NCI-H128 (cell line): ENCODE data around the gene NCR3LG1.
"Not testable (repeated sequence)": the region's sequence is repeated elsewhere in the genome, so short reads cannot be mapped to it uniquely, and the experiment has no call there.

Experiments
- DNase-seq: peaks from one replicate; lab custom pipeline; 2025; ENCODE audit not compliant: unreplicated experiment; lab: John Stamatoyannopoulos, UW

NCR3LG1 gene

DNA sequence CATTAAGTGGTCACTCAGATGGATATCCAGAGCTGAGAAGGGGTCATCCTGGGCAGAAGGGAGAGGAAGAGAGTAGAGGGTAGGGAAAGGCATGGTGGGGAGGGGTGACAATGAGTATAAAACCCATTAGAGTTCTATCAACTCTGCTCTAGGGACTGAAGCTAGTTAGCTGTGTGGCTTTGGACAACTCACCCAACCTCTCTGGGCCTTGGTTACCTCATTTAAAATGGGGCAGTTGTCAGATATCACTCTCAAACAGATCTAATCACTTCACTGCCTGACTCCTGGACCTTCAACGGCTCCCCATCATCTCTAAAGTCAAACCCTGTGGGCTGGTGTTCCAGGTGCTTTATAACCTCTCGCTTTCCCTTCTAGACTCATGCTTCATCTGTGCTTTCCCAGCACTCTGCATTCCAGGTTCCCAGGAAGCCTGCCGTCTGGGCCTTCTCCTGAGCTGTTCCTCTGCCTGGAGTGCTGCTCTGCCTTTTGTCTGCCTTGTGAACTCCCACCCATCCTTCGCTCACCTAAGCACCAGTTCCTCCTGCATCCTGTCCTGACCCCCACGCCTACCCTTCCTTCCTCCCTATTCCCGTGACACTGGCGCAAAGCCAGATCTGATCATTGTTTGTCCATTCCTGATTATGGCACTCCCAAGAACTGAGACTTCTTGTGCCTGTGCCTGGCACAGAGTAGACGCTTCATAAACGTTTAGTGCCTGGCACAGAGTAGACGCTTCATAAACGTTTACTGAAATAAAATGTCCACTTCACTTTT is 59.2 kb downstream of the NCR3LG1 start:
- no peak for DNase-seq

DNA sequence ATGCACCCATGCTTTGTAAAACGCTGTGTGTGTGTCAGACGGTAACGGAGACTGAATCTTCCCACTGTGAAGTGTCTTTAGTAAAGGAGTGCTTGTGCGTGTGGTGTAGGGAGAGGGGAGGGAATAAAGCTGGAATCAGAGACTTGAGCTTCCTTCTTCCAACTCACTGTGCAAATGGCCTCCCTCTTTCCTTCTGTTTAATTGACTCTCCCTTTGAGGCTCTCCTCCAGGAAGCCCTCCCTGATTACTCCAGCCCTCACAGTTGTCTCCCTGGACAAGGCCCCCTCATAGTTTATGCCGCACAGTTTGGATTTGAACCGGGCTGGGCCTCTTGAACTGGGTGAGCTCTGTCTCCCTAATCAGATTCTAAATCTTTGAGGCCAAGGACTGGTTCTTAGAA is 59.8 kb downstream of the NCR3LG1 start:
- DNase-seq = no peak

DNA sequence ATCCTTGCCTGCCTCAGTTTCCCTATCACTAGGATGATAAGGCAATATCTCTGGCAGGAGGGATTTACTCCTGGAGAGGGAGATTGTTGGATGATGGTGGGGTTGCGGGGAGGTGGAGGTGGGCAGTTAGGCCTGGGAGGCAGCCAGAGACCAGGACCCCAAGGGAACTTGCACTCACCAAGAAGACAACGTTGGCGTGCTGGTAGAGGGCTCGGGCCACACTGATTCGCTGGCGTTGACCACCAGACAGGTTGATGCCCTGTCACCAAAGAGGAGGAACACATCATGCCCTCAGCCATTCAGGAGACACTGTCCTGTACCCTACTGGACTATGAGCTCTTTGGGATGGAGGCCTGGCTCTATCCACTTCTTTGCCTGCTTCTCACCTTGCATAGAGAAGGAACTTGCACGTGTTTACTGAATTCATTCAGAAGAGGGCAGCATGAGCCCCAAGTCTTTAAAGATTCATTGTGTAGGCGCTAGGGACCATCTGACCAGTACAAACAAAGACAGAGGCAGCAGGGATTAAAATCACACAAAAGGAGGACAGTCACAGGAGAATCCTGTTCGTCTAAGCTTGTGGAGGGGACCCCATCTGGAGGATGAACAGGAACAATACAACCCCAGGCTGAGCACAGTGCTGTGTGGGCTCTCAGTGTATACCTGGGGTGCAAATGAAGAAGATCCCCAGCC is 61.0 kb downstream of the NCR3LG1 start:
- DNase-seq = no peak

GRCh38 chr11:17413414-17414316 is 62.1 kb downstream of the NCR3LG1 start:
- no peak for DNase-seq

- no peak for DNase-seq
Measured at GRCh38 chr11:17414317-17414737, 62.7 kb downstream of the NCR3LG1 start.

DNA sequence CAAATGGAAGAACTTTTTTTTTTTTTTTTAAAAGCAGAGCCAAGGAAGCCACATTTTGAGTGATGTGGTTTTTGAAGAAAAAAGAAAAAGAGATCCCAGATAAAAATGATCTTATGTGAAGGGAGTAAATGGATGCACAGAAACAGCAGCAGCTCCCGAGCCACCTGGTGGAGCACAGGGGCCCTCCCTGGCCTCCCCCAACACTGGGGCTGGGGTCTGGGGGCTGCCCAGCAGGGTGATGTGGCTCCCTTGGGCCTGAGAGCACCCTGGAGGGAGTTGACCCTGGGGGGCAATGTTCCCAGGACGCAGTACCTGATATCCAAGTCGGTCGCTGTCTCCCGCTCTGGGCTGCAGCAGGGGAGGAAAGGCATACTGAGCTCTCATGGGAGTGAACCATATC is 63.4 kb downstream of the NCR3LG1 start:
- no peak for DNase-seq

DNA sequence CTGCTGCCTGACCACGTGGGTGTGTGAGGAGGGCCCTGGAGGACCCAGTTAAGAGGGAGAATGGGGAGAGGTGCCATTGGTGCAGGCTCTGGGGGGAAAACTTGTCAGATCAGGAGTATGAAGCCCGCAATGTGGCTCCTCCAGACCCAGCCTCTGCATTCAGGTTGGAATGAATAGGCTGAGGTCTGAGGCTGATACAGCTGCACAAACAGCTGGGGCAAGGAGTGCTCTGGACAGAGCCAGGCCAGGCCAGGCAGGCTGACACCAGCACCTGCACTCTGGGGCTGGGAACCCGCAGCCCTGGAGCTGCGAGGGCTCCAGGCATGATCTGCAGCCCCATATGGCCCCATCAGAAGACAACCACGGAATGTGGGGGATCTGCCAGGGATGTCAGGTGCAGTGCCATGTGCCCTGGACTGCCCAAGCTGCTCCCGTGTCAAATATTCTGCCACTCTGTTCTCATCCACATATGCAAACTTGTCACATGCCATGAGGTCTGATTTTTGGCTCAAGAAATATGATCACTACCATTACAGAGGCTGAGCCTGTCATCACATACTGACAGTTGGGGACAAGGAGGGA is 64.0 kb downstream of the NCR3LG1 start:
- no peak for DNase-seq

DNA sequence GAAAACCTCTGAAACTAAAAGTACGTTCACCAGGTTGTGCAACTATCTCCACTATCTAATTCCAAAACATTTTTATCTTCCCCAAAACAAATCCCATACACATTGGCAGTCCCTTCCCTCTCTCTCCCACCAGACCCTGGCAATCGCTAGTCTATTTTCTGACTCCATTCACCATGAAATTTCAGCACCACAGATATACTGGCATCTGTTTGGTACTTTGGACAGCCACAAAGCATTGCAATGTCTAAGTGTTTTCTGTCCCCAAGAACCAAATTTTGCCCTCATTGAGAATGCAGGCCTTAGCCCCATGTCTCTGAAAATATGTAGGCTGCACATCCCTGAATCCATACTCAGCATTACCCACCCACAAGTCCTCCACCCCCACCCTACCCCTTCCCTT is 64.9 kb downstream of the NCR3LG1 start:
- DNase-seq = no peak

DNA sequence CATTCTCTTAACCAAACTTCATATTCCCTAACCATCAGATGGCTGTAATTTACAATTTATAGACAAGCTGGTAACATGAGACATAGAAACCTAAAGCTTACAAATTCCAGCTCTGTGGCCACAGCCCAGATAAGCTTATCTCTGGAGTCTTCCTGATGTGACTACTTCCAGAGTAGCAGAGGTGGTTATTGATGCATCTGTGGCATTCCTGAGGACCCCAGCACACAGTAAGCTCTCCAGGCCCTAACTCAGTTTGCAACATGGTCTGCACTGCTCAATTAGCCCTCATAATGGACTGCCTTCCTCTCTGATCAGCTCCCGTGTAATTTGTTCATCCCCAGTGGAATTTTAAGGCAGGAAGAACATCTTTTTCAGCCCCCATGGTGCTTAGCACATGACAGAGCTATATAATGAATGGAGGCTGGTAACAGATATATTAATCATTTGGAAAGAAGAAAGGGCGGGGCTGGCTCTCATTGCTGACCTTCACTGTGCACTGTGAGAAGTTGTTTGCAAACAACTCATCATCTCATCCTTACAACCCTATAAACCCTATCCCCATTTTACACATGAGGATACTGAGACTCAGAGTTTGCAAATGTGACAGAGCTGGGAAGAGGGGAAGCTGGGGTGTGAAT is 67.0 kb downstream of the NCR3LG1 start:
- DNase-seq = no peak

DNA sequence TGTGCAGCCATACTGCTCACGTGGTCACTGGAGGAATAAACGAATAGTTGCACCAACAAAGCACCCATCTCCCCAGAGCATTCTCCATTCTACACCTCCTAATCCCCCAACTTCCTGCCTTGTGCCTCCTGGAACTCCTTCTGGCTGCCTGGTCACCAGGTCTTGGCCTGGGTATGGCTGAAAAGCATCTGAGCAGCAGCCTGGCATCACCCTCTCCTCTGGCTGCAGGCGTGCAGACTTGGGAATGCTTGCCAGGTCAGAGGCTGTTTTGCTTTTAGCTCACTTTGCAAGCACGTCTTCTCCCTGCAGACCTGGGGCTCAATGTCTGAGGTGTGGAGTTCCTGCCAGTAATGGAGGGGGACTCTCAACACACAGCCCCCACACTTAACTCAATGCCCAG is 70.2 kb downstream of the NCR3LG1 start:
- no peak for DNase-seq

DNA sequence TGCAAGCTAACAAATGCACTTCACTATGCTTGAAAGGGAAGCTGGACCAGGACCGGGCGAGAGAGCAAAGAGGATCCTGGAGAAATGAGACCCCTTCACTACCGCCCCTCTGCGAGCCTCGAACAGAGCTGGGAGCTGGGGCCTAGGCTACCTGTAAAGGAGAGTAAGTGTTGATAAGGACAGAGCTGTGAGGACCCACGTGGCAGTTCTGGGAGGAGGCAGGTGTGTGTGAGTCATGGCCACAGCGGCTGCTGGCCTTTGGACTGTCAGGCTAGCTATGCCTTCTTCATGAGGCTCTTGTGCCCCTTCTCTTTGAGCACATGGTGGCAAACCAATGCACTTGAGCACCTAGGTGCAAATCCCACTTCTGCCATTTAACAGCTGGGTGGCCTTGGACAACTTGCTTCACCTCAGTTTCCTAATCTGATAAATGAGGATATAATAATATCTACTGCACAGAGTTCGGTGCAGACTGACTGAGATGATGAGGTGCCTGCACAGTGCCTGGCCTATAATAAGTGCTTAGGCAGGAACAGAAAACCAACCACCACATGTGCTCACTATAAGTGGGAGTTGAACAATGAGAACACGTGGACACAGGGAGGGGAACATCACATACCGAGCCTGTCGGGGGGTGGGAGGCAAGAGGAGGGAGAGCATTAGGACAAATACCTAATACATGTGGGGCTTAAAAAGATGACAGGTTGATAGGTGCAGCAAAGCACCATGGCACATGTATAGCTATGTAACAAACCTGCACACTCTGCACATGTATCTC is 72.1 kb downstream of the NCR3LG1 start:
- DNase-seq = no peak

- not testable (repeated sequence) for DNase-seq
Measured at GRCh38 chr11:17426233-17426632, 74.6 kb downstream of the NCR3LG1 start.
